PFSK-1 (cell line): ENCODE data around the gene THAP11.

Experiments used
- FOXP2 ChIP-seq: optimal IDR thresholded peaks from 2 replicates; pipeline ENCODE3; 2011; ENCODE audit warnings: borderline replicate concordance, control low read depth, inconsistent platforms; ENCODE audit not compliant: insufficient read depth; ENCODE audit errors: extremely low read length, extremely low read depth
- POLR2AphosphoS5 ChIP-seq: IDR thresholded peaks from 2 replicates; pipeline ENCODE4 v1.6.1; 2012; ENCODE audit warnings: low read depth, mild to moderate bottlenecking, control low read depth, low read length, moderate library complexity
- SIN3A ChIP-seq: IDR thresholded peaks from 2 replicates; pipeline ENCODE4 v1.6.1; 2012; ENCODE audit warnings: mild to moderate bottlenecking, low read length, moderate library complexity, borderline replicate concordance; ENCODE audit not compliant: insufficient read depth
- TAF1 ChIP-seq: IDR thresholded peaks from 2 replicates; pipeline ENCODE4 v1.6.1; 2012; ENCODE audit warnings: low read length, control low read depth, borderline replicate concordance; ENCODE audit not compliant: insufficient read depth
- TF ChIP-seq, protein P1 (sequence below), 2 experiments: IDR thresholded peaks; 2 replicates each; pipeline versions ENCODE4 v1.6.1 to v1.8.0; 2011 to 2012; ENCODE audit warnings: low read depth in 2 of 2, low read length in 2 of 2, control low read depth in 1 of 2, inconsistent platforms in 1 of 2, mild to moderate bottlenecking in 1 of 2, moderate library complexity in 1 of 2; ENCODE audit not compliant: insufficient read depth in 1 of 2

Gene THAP11

GRCh38 chr16:67811899-67812298, 30.2 kb upstream of the THAP11 start:
- TF ChIP-seq TAF1 (no peak), POLR2AphosphoS5 (no peak), SIN3A (no peak), FOXP2 (no peak)
- TF ChIP-seq, protein P1, sequence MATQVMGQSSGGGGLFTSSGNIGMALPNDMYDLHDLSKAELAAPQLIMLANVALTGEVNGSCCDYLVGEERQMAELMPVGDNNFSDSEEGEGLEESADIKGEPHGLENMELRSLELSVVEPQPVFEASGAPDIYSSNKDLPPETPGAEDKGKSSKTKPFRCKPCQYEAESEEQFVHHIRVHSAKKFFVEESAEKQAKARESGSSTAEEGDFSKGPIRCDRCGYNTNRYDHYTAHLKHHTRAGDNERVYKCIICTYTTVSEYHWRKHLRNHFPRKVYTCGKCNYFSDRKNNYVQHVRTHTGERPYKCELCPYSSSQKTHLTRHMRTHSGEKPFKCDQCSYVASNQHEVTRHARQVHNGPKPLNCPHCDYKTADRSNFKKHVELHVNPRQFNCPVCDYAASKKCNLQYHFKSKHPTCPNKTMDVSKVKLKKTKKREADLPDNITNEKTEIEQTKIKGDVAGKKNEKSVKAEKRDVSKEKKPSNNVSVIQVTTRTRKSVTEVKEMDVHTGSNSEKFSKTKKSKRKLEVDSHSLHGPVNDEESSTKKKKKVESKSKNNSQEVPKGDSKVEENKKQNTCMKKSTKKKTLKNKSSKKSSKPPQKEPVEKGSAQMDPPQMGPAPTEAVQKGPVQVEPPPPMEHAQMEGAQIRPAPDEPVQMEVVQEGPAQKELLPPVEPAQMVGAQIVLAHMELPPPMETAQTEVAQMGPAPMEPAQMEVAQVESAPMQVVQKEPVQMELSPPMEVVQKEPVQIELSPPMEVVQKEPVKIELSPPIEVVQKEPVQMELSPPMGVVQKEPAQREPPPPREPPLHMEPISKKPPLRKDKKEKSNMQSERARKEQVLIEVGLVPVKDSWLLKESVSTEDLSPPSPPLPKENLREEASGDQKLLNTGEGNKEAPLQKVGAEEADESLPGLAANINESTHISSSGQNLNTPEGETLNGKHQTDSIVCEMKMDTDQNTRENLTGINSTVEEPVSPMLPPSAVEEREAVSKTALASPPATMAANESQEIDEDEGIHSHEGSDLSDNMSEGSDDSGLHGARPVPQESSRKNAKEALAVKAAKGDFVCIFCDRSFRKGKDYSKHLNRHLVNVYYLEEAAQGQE (IDR thresholded peaks at IDR 0.05; ENCODE audit: insufficient read depth in 1 of 2, low read depth in 2 of 2, low read length in 2 of 2) = no peak

GRCh38 chr16:67814567-67814966, 27.6 kb upstream of the THAP11 start:
- TF ChIP-seq, protein P1 (IDR thresholded peaks at IDR 0.05; ENCODE audit: insufficient read depth in 1 of 2, low read depth in 2 of 2, low read length in 2 of 2) = no peak
- TF ChIP-seq TAF1 (no peak), SIN3A (no peak), FOXP2 (no peak), POLR2AphosphoS5 (no peak)

DNA sequence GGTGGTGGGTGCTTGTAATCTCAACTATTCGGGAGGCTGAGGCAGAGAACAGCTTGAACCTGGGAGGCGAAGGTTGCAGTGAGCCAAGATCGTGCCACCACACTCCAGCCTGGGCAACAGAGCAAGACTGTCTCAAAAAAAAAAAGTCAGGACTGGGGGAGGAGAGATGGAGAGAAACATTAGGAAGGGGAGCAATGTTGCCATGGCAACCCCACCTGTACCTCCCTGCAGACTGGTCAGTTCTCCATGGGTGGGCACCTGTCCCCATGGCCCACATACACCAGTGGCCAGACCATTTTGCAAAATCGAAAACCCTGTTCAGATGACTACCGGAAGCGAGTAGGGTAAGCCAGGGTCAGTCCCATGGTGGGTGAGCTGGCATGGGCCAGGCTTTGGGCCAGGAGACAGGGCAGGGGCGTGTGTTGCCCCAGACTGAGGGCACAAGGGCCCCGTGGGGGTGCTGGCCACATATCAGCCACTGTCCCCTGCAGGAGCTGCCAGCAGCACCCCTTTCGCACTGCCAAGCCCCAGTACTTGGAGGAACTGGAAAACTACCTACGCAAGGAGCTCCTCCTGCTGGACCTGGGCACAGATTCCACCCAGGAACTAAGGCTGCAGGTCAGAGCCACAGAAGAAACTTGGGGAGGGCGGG, 21.4 kb upstream of the THAP11 start:
- TF ChIP-seq SIN3A (no peak), FOXP2 (no peak), POLR2AphosphoS5 (no peak), TAF1 (no peak)
- TF ChIP-seq, protein P1 (IDR thresholded peaks at IDR 0.05; ENCODE audit: insufficient read depth in 1 of 2, low read depth in 2 of 2, low read length in 2 of 2) = no peak

DNA sequence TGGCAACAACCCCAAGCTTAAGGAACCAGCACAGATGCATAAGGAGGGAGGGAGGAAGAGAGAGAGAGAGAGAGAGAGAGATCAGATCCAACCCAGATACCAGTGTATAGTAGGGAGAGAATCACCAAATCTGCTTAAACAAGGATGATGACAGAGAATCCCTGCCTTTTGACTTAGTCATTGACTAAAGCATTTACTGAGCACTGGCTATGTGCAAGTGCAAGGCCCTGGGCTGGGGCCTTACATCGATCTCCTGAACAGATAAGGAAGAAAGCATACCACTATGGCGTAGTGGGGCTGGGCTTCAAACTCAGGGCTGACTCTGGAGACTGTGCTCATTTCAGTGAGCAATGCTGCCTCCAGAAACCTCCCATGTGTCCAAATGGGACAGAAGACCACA, 19.6 kb upstream of the THAP11 start:
- TF ChIP-seq POLR2AphosphoS5 (no peak), FOXP2 (no peak), TAF1 (no peak), SIN3A (no peak)
- TF ChIP-seq, protein P1 (IDR thresholded peaks at IDR 0.05; ENCODE audit: insufficient read depth in 1 of 2, low read depth in 2 of 2, low read length in 2 of 2) = no peak

- TF ChIP-seq POLR2AphosphoS5 (no peak), SIN3A (no peak), FOXP2 (no peak), TAF1 (no peak)
- TF ChIP-seq, protein P1 (IDR thresholded peaks at IDR 0.05; ENCODE audit: insufficient read depth in 1 of 2, low read depth in 2 of 2, low read length in 2 of 2) = no peak
Measured at GRCh38 chr16:67825119-67825518, 17.0 kb upstream of the THAP11 start.
